Measurements from ENCODE around the gene CDH22.

The CDH22 gene

DNA sequence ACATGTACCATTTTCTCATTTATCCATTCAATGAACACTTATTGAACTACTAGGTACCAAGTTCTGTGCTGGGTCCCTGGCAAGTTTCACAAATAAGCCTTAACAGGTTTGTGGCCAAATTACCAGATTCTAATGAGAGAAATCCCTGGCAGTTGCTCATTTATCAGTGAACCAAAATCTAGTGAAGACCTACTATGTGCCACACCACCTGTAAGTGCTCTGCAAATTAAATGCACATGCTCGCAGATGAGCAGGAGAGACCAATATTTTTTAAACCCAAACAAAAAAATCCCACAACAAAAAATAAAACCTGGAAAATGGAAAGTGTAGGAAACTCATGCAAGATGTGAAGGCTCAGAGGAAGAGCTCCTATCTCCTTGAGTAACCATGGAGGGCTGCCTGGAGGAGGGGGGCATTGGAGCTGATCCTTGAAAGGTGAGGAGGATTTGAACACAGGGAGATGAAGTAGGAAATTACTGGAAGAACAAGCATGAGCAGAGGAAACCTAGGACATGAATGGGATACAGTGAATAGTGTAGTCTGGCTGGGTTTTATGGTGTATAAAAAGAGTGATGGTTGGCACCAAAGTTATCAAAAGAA, 48.9 kb downstream of the CDH22 start:
- TF ChIP-seq, protein P1, sequence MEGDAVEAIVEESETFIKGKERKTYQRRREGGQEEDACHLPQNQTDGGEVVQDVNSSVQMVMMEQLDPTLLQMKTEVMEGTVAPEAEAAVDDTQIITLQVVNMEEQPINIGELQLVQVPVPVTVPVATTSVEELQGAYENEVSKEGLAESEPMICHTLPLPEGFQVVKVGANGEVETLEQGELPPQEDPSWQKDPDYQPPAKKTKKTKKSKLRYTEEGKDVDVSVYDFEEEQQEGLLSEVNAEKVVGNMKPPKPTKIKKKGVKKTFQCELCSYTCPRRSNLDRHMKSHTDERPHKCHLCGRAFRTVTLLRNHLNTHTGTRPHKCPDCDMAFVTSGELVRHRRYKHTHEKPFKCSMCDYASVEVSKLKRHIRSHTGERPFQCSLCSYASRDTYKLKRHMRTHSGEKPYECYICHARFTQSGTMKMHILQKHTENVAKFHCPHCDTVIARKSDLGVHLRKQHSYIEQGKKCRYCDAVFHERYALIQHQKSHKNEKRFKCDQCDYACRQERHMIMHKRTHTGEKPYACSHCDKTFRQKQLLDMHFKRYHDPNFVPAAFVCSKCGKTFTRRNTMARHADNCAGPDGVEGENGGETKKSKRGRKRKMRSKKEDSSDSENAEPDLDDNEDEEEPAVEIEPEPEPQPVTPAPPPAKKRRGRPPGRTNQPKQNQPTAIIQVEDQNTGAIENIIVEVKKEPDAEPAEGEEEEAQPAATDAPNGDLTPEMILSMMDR (IDR thresholded peaks at IDR 0.05; ENCODE audit: insufficient read depth, missing control alignments), result no peak
- FAIRE-seq (no peak), DNase-seq (ENCODE audit: insufficient read length, low spot score) (no peak)

DNA sequence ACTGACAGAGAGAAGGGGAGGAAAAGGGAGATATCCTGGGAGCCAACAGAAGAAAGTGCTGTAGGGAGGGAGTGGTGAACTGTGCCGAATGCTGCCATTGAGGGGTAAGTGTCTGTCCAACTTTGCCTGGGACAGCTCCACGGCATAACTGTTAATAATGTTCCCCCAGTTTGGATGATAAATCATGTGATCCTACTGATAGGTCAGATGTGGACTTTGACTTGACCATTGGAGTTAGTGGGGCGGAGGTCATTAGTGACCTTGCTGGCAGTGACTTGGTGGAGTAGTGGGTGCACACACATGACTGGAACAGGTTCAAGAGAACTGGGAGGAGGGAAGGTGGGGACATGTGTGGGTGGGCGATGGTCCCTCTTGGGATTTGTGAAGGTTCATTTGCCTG, 50.4 kb downstream of the CDH22 start:
- TF ChIP-seq, protein P1 (IDR thresholded peaks at IDR 0.05; ENCODE audit: insufficient read depth, missing control alignments), result no peak
- no peak for FAIRE-seq

DNA sequence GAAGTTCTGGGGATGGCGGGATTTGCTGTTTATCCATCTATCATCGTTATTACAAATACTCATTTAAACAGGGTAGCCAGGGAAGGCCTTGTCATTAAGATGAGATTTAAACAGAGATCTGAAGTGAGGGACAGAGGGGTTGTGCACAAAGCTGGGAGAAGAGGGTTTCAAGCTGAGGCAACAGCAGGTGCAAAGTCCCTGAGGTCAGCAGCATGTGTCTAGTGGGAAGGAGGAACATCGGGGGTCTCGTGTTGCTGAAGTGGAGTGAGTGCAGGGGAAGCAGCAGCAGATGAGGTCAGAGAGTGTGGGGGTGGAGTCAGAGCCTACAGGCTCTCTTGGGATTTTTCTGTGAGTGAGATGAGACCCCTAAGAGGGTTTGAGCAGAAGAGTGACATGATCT, 52.0 kb downstream of the CDH22 start:
- no peak for FAIRE-seq
- DNase-seq (ENCODE audit: insufficient read length, low spot score), result no peak
- TF ChIP-seq, protein P1 (IDR thresholded peaks at IDR 0.05; ENCODE audit: insufficient read depth, missing control alignments), result no peak

More for the DNA sequence above, 50.4 kb downstream of the CDH22 start:
- DNase-seq (ENCODE audit: insufficient read length, low spot score), result no peak

DNA sequence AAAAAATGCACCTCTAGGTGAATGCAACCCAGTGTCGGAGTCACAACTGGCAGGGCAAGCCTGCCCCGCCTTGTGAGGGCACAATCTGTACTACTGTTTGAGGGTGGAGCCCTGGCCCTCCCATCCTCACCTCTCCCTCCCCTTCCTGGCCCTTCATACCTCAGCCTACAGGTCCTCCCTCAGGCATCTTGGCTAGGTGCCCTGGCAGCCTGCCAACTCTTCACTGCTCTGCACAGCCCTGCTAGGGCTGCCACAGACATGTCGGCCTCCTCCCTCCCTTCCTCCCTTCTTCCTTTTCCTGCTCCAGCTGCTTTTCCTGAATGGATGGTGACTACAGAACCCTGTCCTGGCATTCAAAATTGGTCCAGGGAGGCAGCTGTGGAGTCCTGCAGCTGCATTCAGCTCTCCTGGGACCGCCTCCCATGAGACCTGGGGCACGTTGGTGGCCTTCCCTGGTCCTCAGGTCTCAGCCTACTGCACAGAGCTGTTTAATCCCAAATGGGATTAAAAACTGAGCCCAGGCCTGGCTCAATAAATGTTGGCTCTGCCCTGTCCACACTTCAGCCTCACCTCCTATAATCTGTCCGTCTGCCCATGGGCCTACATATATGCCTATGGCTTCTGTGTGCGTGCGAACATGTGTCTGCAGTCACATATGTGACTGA, 52.7 kb downstream of the CDH22 start:
- DNase-seq (ENCODE audit: insufficient read length, low spot score) (peak; percentile 44), FAIRE-seq (no peak)
- TF ChIP-seq, protein P1 (IDR thresholded peaks at IDR 0.05; ENCODE audit: insufficient read depth, missing control alignments), result no peak

DNA sequence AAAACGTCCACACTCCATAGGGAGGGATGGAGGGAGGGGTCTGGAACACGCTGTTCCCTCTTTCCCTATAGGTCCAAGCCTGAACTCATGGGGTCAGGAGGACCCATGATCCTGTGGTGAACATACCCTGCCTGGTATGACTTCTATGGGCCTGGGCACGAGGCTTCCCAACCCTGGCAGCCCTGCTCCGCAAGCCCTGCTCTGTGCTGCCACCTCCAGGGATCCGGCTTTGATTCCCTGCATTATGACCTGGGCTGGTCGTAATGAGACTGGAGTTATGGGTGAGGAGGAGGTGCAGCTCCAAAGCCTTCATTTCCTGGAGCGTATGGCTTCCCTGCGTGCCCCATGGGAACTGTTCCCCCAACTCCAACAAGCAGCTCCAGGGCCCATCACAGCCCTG, 54.9 kb downstream of the CDH22 start:
- DNase-seq (ENCODE audit: insufficient read length, low spot score) (peak; percentile 47), FAIRE-seq (no peak)
- TF ChIP-seq, protein P1 (IDR thresholded peaks at IDR 0.05; ENCODE audit: insufficient read depth, missing control alignments), result peak; percentile 57

DNA sequence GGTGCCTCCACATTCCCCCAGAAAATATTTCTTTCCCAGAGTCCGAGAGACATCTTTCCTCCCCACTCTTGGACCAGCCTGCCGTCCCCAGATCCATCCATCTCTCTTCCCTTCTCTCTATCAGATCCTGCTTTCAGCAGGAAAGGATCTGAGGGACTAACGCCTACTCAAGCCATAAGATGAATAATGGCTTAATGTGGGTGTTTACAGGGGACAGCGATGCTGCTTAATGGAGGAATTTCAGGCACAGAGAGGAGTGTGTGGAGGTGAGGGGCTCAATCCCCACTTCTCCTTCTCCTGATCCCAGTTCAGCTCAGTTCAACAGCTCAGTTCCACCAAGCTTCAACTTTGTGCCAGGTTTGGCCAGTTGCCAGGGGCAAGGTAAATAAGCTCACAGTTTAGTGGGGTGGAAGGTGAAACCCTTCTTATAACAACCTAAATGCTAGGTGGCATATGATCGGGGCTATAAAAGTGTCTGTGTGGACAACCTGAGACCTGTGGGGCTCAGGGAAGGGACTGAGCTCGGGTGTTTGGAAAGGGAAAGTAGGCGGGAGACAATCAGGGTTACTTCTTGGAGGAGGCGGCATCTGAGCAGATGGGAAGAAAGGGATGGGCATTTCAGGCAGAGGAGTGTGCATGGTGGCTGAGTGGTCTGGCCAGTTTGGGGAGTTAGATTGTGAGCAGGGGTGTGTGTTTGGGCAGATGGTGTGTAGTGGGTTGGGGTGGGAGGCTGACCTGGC, 55.8 kb downstream of the CDH22 start:
- DNase-seq (ENCODE audit: insufficient read length, low spot score), result no peak
- no peak for FAIRE-seq

More for the DNA sequence above, 55.8 kb downstream of the CDH22 start:
- TF ChIP-seq, protein P1 (IDR thresholded peaks at IDR 0.05; ENCODE audit: insufficient read depth, missing control alignments), result no peak
